ENCODE results near the gene TSPO. TPM values are rescaled to one million over a fixed set of nuclear protein-coding genes. Genes with fewer than 3 reads are reported as not detected.
"Not testable (repeated sequence)": the region's sequence is repeated elsewhere in the genome, so short reads cannot be mapped to it uniquely, and the experiment has no call there.

Gene TSPO
- total RNA-seq, 2 donors from 2014 or later = 75.1 to 84.3 TPM

- DNase-seq (ENCODE audit: low spot score) = no peak
Observed at GRCh38 chr22:43128928-43129424, 22.4 kb upstream of the TSPO start.

GRCh38 chr22:43129426-43130425, 21.6 kb upstream of the TSPO start:
- no peak for DNase-seq (ENCODE audit: low spot score)
- intact Hi-C loops (cut with DNase I) = no loop called here

More at GRCh38 chr22:43128928-43129424, 22.4 kb upstream of the TSPO start:
- intact Hi-C loops (cut with DNase I) = no loop called here

GRCh38 chr22:43131773-43132501, 19.4 kb upstream of the TSPO start:
- intact Hi-C loops (cut with DNase I) = no loop called here
- DNase-seq (ENCODE audit: low spot score) = peak; percentile 87

GRCh38 chr22:43133401-43133800, 18.0 kb upstream of the TSPO start:
- intact Hi-C loops (cut with DNase I) = no loop called here
- no peak for DNase-seq (ENCODE audit: low spot score)

- intact Hi-C loops (cut with DNase I) = no loop called here
- DNase-seq (ENCODE audit: low spot score) = no peak
Observed at GRCh38 chr22:43134553-43134952, 16.8 kb upstream of the TSPO start.

GRCh38 chr22:43135565-43135964, 15.8 kb upstream of the TSPO start:
- intact Hi-C loops (cut with DNase I) = no loop called here
- no peak for DNase-seq (ENCODE audit: low spot score)

- no peak for DNase-seq (ENCODE audit: low spot score)
- intact Hi-C loops (cut with DNase I) = no loop called here
Observed at GRCh38 chr22:43136255-43136654, 15.1 kb upstream of the TSPO start.

GRCh38 chr22:43136801-43137200, 14.6 kb upstream of the TSPO start:
- intact Hi-C loops (cut with DNase I) = no loop called here
- no peak for DNase-seq (ENCODE audit: low spot score)

GRCh38 chr22:43142880-43143562, 8.3 kb upstream of the TSPO start, which contains the start of gene MCAT:
MCAT (minus strand) TSS chr22:43143398; CDS start chr22:43143348, 50 bp downstream.
- intact Hi-C loops (cut with DNase I) = no loop called here
- DNase-seq (ENCODE audit: low spot score) = peak; percentile 96

- intact Hi-C loops (cut with DNase I) = no loop called here
Observed at GRCh38 chr22:43144949-43145348, 6.4 kb upstream of the TSPO start.

GRCh38 chr22:43145371-43145770, 6.0 kb upstream of the TSPO start:
- intact Hi-C loops (cut with DNase I); DNase-seq (ENCODE audit: low spot score): not testable (repeated sequence)

More at GRCh38 chr22:43144949-43145348, 6.4 kb upstream of the TSPO start:
- no peak for DNase-seq (ENCODE audit: low spot score)

- intact Hi-C loops (cut with DNase I) = not testable (repeated sequence)
- peak; percentile 84 for DNase-seq (ENCODE audit: low spot score)
Observed at GRCh38 chr22:43146332-43146731, 5.0 kb upstream of the TSPO start.

- intact Hi-C loops (cut with DNase I) = no loop called here
- no peak for DNase-seq (ENCODE audit: low spot score)
Observed at GRCh38 chr22:43147821-43148220, 3.5 kb upstream of the TSPO start.

GRCh38 chr22:43148581-43148980, 2.8 kb upstream of the TSPO start:
- intact Hi-C loops (cut with DNase I) = no loop called here
- DNase-seq (ENCODE audit: low spot score) = peak; percentile 83

GRCh38 chr22:43150731-43151206, 590 bp upstream of the TSPO start:
- DNase-seq (ENCODE audit: low spot score) = no peak
- intact Hi-C loops (cut with DNase I) = loop anchor here in 1 of 2 donors (5.0 kb wide), 1 partner anchor 1162 kb away; the partner anchor contains the start of gene SHISAL1

- no peak for DNase-seq (ENCODE audit: low spot score)
- intact Hi-C loops (cut with DNase I) = loop anchor here in 1 of 2 donors (5.0 kb wide), 1 partner anchor 1160 kb away; the partner anchor contains the start of gene SHISAL1
Observed at GRCh38 chr22:43152003-43152356, 621 bp downstream of the TSPO start.

- intact Hi-C loops (cut with DNase I) = loop anchor here in 1 of 2 donors (5.0 kb wide), 1 partner anchor 1160 kb away; the partner anchor contains the start of gene SHISAL1
- peak; percentile 89 for DNase-seq (ENCODE audit: low spot score)
Observed at GRCh38 chr22:43152357-43153071, 1.2 kb downstream of the TSPO start.

GRCh38 chr22:43153899-43154298, 2.5 kb downstream of the TSPO start:
- DNase-seq (ENCODE audit: low spot score) = no peak
- intact Hi-C loops (cut with DNase I) = loop anchor here in 1 of 2 donors (5.0 kb wide), 1 partner anchor 1158 kb away; the partner anchor contains the start of gene SHISAL1
